ENCODE measurements around the gene PLA2G15.
"Not testable (repeated sequence)": the region's sequence is repeated elsewhere in the genome, so short reads cannot be mapped to it uniquely, and the experiment has no call there.

PLA2G15 gene

GRCh38 chr16:68275611-68276191 is 30.5 kb downstream of the PLA2G15 start:
- no peak for FAIRE-seq
- DNase-seq (ENCODE audit: insufficient read length, low spot score), result no peak

- FAIRE-seq (no peak), DNase-seq (ENCODE audit: insufficient read length, low spot score) (no peak)
Measured at GRCh38 chr16:68276223-68276622, 31.1 kb downstream of the PLA2G15 start.

DNA sequence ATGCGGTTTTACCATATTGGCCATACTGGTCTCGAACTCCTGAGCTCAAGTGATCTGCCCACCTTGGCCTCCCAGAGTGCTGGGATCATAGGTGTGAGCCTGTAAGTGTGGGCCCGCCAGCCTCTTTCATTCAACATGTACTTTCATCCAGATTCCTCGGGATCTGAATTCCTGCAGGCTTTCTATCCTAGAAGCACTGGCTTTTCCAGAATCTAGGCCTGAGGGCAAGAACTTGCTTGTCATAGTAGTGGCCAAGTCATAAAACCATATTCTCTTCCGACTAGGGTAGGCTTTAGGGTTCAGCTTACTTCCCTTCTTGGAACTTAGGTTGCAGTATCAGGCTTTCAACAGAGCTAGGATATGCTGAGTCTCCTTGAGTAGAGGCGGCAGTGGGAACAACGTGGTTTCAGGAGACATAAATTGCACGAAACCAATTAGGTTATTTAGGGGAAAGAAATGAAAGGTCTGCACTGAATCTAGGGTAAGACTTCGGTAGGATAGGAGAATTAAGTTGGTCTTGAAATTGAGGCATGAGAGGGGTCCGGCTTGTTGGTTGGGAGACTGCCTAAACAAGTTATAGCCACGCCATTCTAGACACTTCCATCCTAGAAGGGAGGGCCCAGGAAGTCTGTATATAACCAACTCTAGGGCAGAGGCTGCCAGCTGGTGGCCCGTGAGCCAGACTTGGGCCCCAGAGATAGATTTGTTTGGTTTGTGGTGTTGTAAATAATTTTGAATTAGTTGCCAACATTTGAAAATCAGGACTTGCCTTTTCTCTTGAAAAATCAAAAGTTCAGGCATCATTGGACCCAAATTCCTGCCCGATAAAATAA is 34.8 kb downstream of the PLA2G15 start:
- no peak for DNase-seq (ENCODE audit: insufficient read length, low spot score)
- FAIRE-seq, result no peak

DNA sequence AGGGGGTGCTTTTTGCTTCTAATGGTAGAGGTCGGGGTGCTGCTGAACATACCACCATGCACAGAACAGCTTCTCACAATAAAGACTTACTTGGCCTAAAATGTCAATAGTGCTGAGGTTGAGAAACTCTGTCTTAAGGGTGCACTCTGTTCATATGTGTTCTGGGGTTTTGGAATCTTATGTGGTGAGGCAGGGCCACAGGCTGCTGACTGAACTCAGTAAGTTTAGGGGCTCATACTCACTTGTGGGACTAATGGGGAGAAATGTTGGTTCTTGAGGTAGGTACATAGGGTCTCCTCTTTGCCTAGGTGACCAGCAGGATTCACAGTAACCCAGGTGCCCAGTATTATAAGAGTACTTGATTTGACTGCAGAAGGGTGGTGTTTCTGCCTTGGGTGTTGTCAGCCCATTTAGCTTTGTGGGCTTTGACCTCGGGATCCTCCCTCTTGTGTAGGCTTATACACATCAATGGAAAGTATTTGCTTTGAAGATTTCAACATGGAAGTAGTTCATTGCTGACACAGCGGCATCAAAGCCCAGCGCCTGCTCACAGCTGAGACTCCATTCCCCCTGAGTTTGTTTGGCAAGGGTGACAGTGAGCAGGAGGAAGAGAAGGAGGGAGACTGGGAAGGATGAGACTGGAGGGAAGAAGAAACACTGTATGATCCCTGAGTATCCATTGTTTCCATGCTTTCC is 36.3 kb downstream of the PLA2G15 start:
- no peak for DNase-seq (ENCODE audit: insufficient read length, low spot score)
- no peak for FAIRE-seq

DNA sequence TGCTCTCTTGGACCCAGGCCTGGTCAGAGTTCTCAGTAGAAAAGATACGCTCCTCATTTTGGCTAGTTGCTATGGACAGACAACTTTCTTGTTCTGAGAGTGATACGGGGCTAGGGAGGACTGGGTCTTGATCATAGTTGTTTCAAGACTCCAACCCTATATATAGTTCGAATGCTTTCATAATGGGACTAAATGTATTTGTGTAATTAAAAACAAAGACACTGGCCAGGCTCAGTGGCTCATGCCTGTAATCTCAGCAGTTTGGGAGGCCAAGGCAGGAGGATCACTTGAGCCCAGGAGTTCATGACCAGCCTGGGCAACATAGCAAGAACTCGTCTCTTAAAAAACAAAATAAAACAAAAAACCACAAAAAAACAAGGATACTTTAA is 36.9 kb downstream of the PLA2G15 start:
- DNase-seq (ENCODE audit: insufficient read length, low spot score) (no peak), FAIRE-seq (no peak)

- no peak for FAIRE-seq
- DNase-seq (ENCODE audit: insufficient read length, low spot score), result no peak
Measured at GRCh38 chr16:68283346-68283745, 38.2 kb downstream of the PLA2G15 start.

DNA sequence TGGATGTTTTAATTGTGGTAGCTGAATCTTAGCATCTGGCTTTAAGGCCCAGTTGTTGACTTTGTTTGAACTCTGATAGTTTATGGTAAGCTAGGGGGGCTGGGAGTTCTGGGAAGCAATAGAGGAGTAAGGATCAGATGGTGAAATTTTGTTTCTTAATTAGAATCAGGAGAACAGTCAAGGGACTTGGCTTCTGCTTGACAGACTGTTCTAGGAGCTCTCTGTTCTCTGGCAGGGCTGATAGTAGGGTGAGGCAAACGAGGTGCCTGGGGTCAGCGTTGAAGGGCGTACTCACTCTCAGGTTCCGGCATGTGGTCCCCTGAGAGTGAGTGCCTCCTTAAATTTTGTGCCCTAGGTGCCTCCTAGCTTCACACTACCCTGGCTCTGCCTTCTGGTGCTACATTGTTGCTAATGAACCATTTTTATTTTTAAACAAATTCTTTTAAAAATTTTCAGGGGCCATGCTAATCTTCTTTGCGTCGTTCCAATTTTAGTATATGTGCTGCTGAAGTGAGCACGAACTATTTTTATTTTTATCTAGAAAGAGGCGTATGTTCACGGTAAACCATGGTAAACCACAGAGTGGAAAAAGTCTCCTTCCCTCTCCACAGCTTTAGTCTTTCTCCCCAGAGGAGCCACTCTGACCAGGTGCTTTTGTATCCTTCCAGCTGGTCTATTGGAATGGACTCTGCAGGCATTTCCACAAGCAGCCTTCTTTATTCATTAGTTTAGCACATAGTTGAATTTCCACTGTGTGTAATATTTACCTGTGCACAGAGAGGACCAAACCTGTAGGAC is 38.8 kb downstream of the PLA2G15 start:
- FAIRE-seq, result no peak
- DNase-seq (ENCODE audit: insufficient read length, low spot score), result no peak

- DNase-seq (ENCODE audit: insufficient read length, low spot score) (no peak), FAIRE-seq (no peak)
Measured at GRCh38 chr16:68284847-68285246, 39.7 kb downstream of the PLA2G15 start.

DNA sequence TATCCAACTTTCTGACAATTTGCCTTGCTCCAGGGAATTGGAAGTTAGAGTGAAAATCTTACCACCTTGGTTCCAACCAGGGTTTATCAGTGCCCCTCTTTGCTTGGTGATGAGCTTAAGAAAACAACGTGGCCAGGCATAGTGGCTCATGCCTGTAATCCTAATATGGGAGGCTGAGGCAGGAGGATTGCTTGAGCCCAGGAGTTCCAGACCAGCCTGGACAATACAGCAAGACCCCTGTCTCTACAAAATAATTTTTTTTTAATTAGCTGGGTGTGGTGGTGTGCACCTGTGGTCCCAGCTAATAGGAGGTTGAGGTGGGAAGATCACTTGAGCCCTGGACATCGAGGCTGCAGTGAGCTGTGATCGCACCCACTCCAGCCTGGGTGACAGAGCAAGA is 40.5 kb downstream of the PLA2G15 start:
- DNase-seq (ENCODE audit: insufficient read length, low spot score) (no peak), FAIRE-seq (no peak)

DNA sequence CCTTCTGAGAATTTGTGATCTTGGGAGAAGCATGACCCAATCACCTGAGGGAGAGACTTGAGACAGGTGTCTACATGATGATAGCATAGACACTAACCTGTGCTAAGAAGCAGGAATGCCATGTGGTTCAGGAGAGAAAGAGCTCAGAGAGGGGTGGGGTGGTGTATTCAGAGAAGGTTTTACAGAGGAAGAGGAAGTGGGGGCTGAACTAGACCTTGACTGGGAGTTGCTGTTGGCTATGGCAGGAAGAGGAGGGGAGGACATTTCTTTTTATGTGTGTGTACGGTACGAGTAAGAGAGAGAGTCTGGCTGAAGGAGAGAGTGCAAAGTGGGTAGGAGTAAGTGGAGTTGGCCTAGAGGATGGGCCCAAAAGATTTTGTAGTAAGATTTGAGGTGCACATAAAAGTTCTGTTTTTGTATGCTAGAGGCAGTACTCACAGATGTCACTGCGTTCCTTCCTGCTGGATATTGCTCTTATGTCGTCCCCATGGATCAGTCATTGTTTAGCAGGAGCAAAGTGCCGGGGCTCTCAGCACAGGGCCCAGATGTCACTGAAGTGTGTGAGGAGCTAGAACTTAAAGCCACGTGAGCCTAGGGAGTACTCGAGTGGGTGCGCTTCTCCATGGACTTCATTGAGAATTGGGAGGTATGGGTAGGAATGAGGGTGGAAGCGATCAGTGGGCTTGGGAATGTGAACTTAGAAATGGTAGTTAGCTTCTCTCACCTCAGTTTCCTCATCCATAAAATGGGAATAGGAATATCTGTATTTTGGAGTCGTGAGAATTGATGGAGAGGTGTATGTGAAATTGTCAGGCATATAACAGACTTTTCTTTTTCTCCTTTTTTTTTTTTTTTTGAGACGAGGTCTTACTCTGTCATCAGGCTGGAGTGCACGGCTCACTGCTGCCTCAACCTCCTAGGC is 41.2 kb downstream of the PLA2G15 start:
- FAIRE-seq, result no peak
- no peak for DNase-seq (ENCODE audit: insufficient read length, low spot score)

DNA sequence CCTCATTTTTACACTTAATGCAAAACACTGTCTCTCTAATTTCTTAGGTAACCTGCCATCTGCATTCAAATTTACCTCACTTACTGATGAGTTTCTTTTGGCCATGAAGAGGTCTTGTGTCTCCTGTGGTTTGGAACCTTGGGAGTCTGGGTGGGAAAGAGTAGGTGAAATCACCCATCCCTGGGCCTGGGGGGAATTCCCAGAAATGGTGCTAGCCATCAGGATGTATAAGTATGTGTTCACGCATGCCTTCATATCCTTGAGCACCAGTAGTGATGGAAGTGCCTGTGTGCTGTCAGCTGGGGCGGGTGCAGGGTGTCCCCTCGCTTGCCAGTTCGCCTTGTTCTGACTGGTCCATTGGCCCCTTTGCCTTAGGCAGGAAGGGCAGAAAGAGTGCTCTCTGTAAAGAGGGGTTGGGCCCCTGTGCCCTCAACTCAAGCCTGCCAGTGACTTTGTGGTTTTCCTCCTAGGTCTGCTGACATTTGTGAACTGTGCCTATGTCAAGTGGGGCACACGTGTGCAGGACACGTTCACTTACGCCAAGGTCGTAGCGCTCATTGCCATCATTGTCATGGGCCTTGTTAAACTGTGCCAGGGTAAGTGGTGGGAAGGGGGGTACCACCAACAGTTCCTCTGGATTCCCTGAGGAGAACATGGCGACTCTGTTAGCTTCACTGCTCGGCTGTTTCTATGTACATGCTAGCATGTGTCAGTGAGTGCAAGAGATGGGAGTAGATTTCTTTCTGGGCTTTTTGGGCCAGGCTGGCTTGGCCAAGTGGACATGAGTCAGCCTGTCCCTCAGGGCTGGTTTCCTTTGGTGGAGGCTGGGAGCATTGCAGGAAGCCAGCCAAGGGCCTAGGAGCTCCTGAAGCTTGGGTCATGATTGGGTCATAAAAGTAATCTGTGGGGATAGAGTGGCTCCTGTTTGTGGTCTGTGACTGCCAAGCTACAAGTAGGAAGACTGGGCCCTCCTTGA is 42.4 kb downstream of the PLA2G15 start:
- FAIRE-seq (no peak), DNase-seq (ENCODE audit: insufficient read length, low spot score) (peak; percentile 64)

- no peak for DNase-seq (ENCODE audit: insufficient read length, low spot score)
- FAIRE-seq, result no peak
Measured at GRCh38 chr16:68288252-68288650, 43.1 kb downstream of the PLA2G15 start.

DNA sequence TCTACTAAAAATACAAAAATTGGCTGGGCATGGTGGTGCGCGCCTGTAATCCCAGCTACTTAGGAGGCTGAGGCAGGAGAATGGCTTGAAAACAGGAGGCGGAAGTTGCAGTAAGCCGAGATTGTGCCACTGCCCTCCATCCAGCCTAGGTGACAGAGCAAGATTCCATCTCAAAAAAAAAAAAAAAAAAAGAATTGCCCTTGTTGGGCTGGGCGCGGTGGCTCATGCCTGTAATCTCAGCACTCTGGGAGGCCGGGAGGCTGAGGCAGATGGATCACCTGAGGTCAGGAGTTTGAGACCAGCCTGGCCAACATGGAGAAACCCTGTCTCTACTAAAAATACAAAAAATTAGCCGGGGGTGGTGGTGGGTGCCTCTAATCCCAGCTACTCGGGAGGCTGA is 43.6 kb downstream of the PLA2G15 start:
- not testable (repeated sequence) for FAIRE-seq; DNase-seq (ENCODE audit: insufficient read length, low spot score)

- DNase-seq (ENCODE audit: insufficient read length, low spot score) (no peak), FAIRE-seq (no peak)
Measured at GRCh38 chr16:68289202-68289601, 44.0 kb downstream of the PLA2G15 start.

- DNase-seq (ENCODE audit: insufficient read length, low spot score), result no peak
Measured at GRCh38 chr16:68289621-68290329, 44.6 kb downstream of the PLA2G15 start.

GRCh38 chr16:68290450-68290849 is 45.3 kb downstream of the PLA2G15 start:
- no peak for FAIRE-seq
- no peak for DNase-seq (ENCODE audit: insufficient read length, low spot score)

More at GRCh38 chr16:68289621-68290329, 44.6 kb downstream of the PLA2G15 start:
- FAIRE-seq, result no peak

GRCh38 chr16:68291227-68291626 is 46.1 kb downstream of the PLA2G15 start:
- no peak for FAIRE-seq

DNA sequence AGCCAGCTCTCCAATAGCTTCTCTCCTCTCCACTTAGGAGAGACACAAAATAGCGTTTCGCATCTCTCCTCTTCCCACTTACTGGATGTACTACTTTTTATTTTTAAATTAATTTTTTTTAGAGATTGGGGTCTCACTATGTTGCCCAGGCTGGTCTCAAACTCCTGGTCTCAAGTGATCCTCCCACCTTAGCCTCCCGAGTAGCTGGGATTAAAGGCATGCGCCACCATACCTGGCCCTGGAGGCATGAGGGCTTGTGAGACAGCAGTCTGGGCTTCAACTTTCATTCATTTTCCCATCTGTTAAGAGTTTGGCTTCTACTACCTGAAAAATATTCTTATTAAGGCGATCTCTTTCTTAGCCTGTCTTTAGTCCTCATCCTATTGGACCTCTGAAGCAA is 47.3 kb downstream of the PLA2G15 start:
- DNase-seq (ENCODE audit: insufficient read length, low spot score), result no peak
- FAIRE-seq, result no peak

More at GRCh38 chr16:68291227-68291626, 46.1 kb downstream of the PLA2G15 start:
- no peak for DNase-seq (ENCODE audit: insufficient read length, low spot score)
